ENCODE measurements around the gene NFKBIZ. TPM values are rescaled to one million over a fixed set of nuclear protein-coding genes. Genes with fewer than 3 reads are reported as not detected.

The NFKBIZ gene
- total and polyA plus RNA-seq, 9 of the 15 experiments (the other 6 are each of a cell fraction or from before 2014, with no cell fraction given) = 1.2 to 13.7 (median 5.7) TPM

- TF ChIP-seq RAD21 (CRISPR knock-in tag; conservative IDR thresholded peaks at IDR 0.05 in 1 of 2, IDR thresholded peaks at IDR 0.05 in 1 of 2) (0 out of 4 replicates have a peak, but pooled peaks have one; percentile 2 to 5), CREB3L1 (IDR thresholded peaks at IDR 0.05; ENCODE audit: borderline replicate concordance, low read depth) (no peak), CCAR2 (IDR thresholded peaks at IDR 0.05; ENCODE audit: low read depth, low read length) (no peak), HDAC3 (IDR thresholded peaks at IDR 0.05; ENCODE audit: borderline replicate concordance, partially characterized antibody) (no peak), ZFX (CRISPR knock-in tag; IDR thresholded peaks at IDR 0.05) (no peak), NFXL1 (CRISPR knock-in tag; IDR thresholded peaks at IDR 0.05) (no peak), PTBP1 (IDR thresholded peaks at IDR 0.05; ENCODE audit: low read depth, low read length) (no peak), NR2F6 (CRISPR knock-in tag; IDR thresholded peaks at IDR 0.05) (no peak), ZNF134 (CRISPR knock-in tag; conservative IDR thresholded peaks at IDR 0.05) (no peak), TCF7 (IDR thresholded peaks at IDR 0.05; ENCODE audit: borderline replicate concordance) (no peak), ELK3 (CRISPR knock-in tag; IDR thresholded peaks at IDR 0.05) (no peak), RFX7 (CRISPR knock-in tag; IDR thresholded peaks at IDR 0.05) (no peak), ZNF507 (tag; conservative IDR thresholded peaks at IDR 0.05) (no peak), SMARCA4 (IDR thresholded peaks at IDR 0.05) (peak; percentile 57; the same call in 1 of the 2 replicates), TAF7 (tag; IDR thresholded peaks at IDR 0.05) (no peak), TFAM (CRISPR knock-in tag; conservative IDR thresholded peaks at IDR 0.05) (no peak), NELFE (IDR thresholded peaks at IDR 0.05; ENCODE audit: insufficient read depth, insufficient read length) (no peak), KAT7 (CRISPR knock-in tag; IDR thresholded peaks at IDR 0.05; ENCODE audit: borderline replicate concordance) (no peak), ZNF184 (CRISPR knock-in tag; IDR thresholded peaks at IDR 0.05) (no peak), EP400 (IDR thresholded peaks at IDR 0.05) (no peak), MCM3 (IDR thresholded peaks at IDR 0.05) (no peak), DEAF1 (CRISPR knock-in tag; IDR thresholded peaks at IDR 0.05) (0 out of 2 replicates have a peak, but pooled peaks have one; percentile 23), FOXM1 (IDR thresholded peaks at IDR 0.05; ENCODE audit: low read depth) (no peak), FOXM1 (CRISPR knock-in tag; IDR thresholded peaks at IDR 0.05; ENCODE audit: low read depth) (no peak), MBD2 (IDR thresholded peaks at IDR 0.05; ENCODE audit: borderline replicate concordance, low read depth) (no peak), HLTF (IDR thresholded peaks at IDR 0.05) (no peak)
Measured at GRCh38 chr3:101850246-101851051, 1.1 kb downstream of the NFKBIZ start (continued).
